GM21786 (cell line): Measurements from ENCODE around the gene KNCN.

Source experiments
- ATAC-seq: cut with Tn5 transposase; IDR thresholded peaks from one replicate; pipeline ENCODE4 v1.9.1; 2021; ENCODE audit not compliant: unreplicated experiment

KNCN gene

GRCh38 chr1:46551597-46552095 lies at the start of gene KNCN:
Gene KNCN, minus strand, starts transcription at chr1:46551647. Its CDS starts 432 bp downstream, at chr1:46551215.
- no peak for ATAC-seq

GRCh38 chr1:46599059-46599970 lies 47.9 kb upstream of the KNCN start:
- ATAC-seq = no peak

DNA sequence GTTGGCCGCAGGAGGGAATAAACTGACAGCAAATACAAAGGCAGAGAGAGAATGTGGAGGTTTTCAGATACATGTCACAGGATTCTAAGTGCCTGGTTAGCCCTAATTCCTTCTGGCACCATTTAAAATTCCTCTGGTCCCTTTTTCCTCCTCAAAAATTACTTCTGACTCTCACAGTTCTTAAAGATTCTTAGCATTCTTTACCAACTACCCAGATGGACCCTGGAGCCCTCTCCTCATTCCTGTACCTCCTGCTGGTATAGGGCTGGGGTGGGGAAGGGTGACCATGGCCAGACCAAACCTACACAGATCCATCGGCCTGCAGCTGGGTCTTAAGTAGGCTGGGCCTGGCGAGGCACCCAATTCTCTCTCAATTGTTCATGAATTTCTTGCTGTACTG lies 45.4 kb upstream of the KNCN start:
- ATAC-seq = no peak

DNA sequence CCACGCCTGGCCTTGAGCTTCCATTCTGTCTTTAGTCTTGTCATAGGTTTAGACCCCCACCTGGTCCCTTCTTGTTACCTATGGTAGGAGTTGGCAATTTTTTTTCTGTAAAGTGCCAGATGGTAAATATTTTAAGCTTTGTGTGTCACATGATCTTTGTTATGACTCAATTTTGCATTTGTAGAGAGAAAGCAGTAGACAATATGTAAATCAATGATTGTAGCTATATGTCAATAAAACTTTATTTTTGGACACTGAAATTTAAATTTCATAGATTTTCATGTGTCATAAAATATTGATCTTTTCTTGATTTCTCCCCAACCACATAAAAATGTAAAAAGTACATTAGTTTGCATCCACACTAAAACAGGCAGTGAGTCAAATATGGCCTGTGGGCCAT lies 44.6 kb upstream of the KNCN start:
- ATAC-seq = no peak

- ATAC-seq = no peak
Measured at GRCh38 chr1:46595127-46595526, 43.7 kb upstream of the KNCN start.

DNA sequence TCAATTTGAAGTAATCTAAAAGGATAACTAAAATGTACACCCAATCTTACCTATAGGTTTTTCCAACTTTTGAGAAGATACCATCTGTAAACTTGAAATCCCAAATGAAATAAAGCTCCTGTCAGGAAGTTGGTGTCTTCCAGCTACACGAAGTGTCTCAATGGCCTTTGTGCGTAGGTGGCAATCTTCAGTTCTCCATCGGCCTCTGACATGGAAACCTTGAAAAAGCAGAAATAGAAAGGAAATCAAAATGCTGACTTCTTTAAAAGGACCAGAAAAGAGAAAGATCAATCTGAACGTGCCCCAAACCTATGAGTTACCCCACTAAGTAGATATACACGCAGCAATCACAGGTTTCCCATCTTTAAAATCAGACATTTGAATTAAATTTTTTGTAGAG lies 42.6 kb upstream of the KNCN start:
- no peak for ATAC-seq

DNA sequence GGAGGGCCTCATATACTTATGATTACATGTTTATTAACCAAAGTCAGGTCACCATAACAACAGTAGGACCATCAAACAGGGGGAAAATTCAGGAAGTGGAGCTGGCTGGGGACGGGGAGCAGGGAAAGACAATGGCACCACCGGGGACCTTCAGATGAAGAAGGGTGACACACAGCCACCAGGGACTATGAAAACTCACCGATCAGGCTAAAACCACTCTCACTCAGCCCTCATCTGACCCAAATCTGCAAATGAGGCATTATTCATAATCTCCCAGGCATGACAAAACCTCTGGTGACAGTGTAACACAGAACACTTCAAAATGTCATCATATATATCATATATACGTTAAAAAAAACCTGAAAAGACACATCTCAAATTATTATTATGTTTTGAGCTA lies 41.4 kb upstream of the KNCN start:
- no peak for ATAC-seq

DNA sequence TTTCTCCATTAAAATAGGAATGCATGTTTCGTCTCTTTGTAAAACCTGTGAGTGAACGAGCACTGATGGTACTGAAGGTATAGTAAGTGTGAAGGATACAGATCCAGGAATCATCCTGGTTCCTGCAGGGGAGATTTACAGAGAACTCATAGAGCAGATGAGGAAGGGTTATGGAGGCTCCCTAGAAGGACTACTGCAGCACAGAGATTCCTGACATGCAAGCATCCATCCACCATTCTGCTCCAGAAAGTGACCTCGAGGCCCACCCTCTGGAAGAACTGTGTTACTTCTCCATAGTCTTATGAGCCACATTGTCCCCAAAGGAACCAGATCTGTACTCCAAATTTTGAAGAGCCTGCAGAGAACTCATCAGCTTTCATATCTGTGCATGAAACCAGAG lies 38.1 kb upstream of the KNCN start:
- no peak for ATAC-seq

DNA sequence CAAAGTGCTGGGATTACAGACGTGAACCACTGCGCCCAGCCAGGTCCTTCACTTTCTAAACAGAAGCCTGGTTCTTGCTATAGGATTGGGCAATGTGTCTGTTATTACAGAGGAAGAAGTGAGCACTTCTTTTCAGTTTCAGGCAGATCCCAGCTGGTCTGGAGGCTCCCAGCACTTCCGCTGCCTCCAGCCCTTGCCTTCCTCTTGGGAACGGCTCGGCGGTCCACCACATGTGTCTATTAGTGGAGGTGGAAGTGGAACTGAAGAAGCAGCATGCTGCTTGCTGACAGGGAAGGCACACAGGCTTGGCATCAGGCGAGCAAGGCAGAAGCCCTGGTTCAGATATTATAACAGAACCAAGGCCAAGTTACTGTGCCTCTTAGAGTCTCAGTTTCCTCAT lies 35.6 kb upstream of the KNCN start:
- ATAC-seq = no peak

DNA sequence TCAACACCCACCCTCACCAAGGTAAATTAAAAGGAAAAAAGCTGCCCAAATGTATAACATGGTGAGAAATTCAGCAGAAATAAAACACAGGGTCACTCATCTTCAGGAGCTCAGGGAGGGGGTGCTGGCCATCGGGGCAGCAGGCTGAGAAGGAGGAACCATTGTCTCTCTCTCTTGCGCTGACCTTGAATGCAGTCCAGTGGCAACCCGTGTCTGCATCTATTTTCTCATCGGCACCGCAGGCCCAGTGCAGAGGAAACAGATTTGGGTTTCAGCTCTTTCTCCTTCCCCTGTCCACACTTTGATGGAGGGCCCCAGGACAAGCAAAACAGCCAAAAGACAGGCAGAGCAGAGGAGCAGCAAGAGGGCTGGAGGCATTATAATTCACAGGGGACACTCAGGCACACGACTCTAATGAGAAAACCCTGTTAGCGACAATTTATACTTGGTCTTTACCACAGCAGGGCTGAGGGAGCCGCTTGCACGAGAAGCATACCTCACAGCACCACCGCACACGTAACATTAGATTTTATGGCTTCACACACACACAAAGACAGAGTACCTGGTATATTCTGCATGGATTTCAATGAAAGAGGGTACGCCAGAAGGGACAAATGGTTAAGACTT lies 34.0 kb upstream of the KNCN start:
- ATAC-seq = no peak

DNA sequence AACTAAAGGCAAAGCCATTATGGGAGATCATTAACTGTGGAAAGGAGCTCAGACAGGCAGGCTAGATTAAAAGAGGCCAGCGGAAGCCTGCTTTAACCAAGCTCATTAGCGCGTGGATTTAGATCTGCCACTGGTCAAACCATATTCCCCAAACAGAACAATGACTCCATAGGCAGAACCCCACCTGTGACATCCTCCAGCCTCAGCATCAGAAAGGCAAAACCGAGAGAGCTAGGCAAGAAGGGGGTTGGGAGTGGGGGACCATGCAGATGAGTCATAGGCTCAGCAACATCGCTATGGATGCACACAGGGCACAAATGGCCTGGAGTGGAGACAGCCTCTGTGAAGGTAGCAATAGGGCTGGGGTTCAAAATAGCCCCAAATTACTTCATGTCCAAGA lies 32.0 kb upstream of the KNCN start:
- no peak for ATAC-seq

DNA sequence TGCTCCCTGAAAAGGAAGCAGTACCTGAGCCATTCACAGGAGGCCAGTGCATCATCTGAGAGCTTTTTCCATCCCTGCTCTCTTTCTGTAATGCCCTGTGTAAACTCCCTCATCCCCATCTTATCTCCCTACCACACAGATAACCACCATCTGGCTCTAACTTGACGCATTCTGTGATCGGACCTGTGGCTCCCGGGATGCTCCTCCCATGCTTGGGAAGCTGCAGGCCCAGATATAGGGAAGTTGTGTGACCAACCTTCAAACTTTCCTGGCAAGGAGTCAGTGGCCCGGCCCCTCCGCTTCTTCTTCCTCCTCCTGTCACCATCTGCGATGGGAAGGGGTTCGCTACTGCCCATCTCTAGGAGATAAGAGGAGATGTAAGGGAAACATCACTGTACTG lies 31.5 kb upstream of the KNCN start:
- ATAC-seq = no peak

GRCh38 chr1:46581681-46582455 lies 30.4 kb upstream of the KNCN start:
- no peak for ATAC-seq

DNA sequence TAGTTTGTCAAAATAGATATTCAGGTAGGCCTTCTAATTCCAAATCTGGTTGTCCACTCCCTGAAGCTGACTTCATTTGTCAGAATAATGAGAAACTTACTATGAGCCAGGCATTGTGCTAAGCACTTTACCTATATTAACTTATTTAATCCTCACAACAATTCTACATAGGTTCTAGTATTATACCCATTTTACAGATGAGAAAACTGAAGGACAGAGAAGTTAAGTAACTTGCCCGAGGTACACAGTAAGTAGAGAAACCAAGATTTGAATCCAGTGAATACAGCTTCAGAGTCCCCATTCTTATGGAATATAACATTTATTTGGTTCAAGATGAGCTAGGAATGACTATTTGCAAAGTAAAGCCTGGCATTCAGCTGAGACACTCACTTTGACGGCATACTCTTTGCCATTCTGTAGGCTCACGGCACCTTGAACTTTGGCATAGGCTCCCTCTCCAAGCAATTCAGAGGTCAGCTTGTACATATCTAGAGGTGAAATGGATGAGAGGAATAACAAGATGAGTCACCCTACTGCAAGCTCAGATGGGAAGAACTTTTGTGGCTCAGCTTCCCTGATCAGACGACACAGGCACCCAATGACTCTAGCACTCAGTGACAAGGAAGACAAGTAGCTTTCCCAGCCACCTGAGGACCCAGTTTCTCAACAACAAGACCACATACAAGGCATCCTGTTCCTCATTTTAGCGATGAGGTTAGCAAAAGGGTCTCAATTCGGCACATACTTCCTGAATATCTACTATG lies 28.9 kb upstream of the KNCN start:
- ATAC-seq = no peak

GRCh38 chr1:46577671-46578070 lies 26.2 kb upstream of the KNCN start:
- no peak for ATAC-seq

- no peak for ATAC-seq
Measured at GRCh38 chr1:46576596-46576995, 25.1 kb upstream of the KNCN start.

GRCh38 chr1:46575778-46576177 lies 24.3 kb upstream of the KNCN start:
- no peak for ATAC-seq

- ATAC-seq = no peak
Measured at GRCh38 chr1:46575300-46575699, 23.9 kb upstream of the KNCN start.

- no peak for ATAC-seq
Measured at GRCh38 chr1:46571691-46572225, 20.3 kb upstream of the KNCN start.

DNA sequence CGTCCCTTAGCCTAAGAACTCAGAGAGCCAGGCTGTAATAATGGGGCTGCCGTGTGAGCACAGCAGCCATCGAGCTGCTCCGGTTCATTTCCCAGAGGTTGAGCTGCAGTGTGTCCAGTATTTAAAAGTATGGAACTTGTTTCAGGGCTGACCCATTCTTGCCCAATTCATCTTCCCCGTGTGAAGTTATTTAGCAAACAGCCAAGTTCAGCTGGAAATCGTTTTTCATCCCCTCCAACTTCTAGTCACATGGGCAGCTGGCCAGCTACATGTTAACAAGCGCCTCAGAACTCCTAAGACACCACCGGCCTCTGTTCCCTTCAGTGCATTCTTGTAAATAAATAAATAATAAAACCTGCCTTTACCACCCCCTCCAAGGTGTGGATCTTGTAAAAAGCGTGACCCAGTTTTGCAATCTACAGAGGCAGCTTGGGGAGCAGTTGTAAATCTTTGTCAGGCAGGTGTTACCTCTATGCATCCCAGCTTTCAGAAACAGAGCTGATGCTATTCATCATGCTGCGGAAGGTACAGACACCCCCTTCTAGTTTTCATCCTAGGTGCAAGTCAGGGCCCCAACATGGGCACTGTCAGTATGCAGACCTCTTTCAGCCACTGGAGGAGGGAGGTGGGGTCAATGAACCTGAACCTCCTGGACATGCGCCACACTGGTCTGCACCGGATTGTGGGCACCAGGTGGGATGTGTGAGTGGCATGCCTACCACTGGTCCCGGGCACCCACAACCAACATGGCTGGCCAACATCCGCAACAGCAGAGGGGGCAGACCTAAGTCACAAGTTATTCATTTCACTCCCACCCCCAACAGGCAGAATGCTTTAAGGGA lies 18.7 kb upstream of the KNCN start:
- ATAC-seq = no peak
